ENCODE data around the gene RAMACL.

The RAMACL gene

DNA sequence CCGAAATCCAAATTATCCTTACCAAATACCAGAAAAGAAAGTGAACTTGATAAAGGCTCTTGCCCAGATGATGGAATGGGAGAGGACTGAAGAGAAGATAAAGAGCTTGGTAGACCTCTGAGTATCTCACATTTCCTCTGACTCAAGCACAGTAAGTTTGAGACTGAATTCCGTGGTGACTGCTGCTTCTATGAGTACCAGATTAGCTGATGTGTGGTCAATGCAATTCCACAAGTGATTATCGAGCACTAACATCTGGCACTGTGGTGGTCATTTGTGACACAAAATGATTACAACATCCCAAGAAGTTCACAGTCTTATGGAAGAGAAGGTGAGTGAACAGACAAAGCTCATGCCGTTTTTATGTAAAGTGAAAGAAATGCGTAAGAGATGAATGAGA is 43.1 kb upstream of the RAMACL start:
- ChIA-PET CTCF (interaction anchor here (0.5 kb wide), 1 partner anchor 156 kb away, joined by 3 read pairs; no protein-coding TSS in a partner anchor), POLR2A (no interaction called here)
- no peak overlapping the region for H3K27ac ChIP-seq (ENCODE audit: extremely low read depth, low read depth, low read length)
- TF ChIP-seq TRIM28 (IDR thresholded peaks at IDR 0.05; ENCODE audit: borderline replicate concordance, low read length) (no peak), ZNF610 (tag by site-specific recombination; IDR thresholded peaks at IDR 0.05; ENCODE audit: borderline replicate concordance) (no peak), FEZF1 (tag by site-specific recombination; IDR thresholded peaks at IDR 0.05) (no peak), ZNF626 (tag by site-specific recombination; IDR thresholded peaks at IDR 0.05) (no peak), ZNF175 (tag by site-specific recombination; IDR thresholded peaks at IDR 0.05) (no peak)
- peaks cover 2% of the 10 kb centered on the region for H3K4me1 ChIP-seq (ENCODE audit: control insufficient read depth, insufficient read depth, low read length)
- no peak overlapping the region for H3K4me3 ChIP-seq (ENCODE audit: low read depth, low read length)
- H3K36me3 ChIP-seq (ENCODE audit: control insufficient read depth in 2 of 2, insufficient read depth in 1 of 2, low read length in 2 of 2), result no peaks in the 10 kb centered on the region
- no peaks in the 10 kb centered on the region for H3K9me3 ChIP-seq (ENCODE audit: control insufficient read depth, insufficient read depth, low read depth, low read length)

DNA sequence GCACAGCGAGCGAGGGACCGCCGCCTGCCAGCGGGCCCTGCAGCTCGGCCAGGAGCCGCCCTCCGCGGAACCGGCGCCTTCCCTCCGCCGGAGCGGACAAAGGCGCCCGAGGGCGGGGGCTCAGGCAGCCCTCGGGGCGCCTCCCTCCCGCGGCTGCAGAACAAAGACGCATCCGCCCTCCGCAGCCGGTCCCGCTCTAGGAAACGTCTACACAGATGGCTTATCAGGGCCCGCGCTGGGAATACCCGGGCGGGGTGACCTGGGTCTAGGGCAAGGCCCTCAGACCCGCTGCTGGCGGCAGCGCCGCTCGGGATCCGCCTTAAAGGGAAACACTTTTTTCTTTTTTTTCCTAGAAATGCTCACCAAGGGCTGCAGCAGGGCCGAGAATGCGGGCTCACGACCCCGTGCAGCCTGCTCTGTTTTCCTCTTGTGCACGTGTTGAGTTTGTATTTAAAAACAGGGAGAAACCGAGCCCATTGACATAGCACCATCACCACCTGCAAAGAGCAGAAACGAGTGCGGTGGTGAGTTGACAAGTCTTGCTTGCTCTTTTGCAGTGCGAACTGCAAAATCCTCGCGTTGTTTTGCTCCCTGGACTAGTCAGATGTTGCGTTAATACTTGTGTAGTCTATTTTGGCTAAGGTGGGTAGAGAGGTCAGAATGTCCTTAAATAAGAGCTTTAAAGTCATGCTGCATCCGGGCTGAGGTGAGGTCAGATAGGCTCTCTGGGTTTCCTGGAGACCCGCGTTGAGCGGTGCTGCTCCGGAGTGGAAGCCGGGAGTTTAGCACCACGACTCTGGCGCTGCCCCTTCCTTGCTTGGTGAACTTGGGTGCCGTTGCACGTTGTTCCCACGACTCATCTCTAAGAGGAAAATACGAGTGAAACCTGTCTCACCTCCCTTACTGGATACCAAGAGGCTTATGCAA is 41.7 kb upstream of the RAMACL start:
- H3K36me3 ChIP-seq (ENCODE audit: control insufficient read depth in 2 of 2, insufficient read depth in 1 of 2, low read length in 2 of 2), result no peaks in the 10 kb centered on the region
- H3K27ac ChIP-seq (ENCODE audit: extremely low read depth, low read depth, low read length), result peak overlapping the region; percentile 65; the same call in 1 of the 2 replicates
- peak overlapping the region; percentile 47 for H3K4me3 ChIP-seq (ENCODE audit: low read depth, low read length)
- no peaks in the 10 kb centered on the region for H3K9me3 ChIP-seq (ENCODE audit: control insufficient read depth, insufficient read depth, low read depth, low read length)
- POLR2A ChIA-PET, result interaction anchor here (0.6 to 2.8 kb wide), 32 partner anchors 10 to 475 kb away, joined by 3 to 14 read pairs (median 4); partner anchors contain the start of genes CEP43 and RAMACL
- CTCF ChIA-PET, result interaction anchor here (0.6 to 0.8 kb wide), 2 partner anchors 73 to 228 kb away, joined by 3 read pairs; no protein-coding TSS in a partner anchor
- peaks cover 2% of the 10 kb centered on the region for H3K4me1 ChIP-seq (ENCODE audit: control insufficient read depth, insufficient read depth, low read length)
- TF ChIP-seq, protein P1, sequence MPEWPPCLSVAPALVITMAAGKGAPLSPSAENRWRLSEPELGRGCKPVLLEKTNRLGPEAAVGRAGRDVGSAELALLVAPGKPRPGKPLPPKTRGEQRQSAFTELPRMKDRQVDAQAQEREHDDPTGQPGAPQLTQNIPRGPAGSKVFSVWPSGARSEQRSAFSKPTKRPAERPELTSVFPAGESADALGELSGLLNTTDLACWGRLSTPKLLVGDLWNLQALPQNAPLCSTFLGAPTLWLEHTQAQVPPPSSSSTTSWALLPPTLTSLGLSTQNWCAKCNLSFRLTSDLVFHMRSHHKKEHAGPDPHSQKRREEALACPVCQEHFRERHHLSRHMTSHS (tag by site-specific recombination; IDR thresholded peaks at IDR 0.05), result no peak
- TF ChIP-seq, protein P2, sequence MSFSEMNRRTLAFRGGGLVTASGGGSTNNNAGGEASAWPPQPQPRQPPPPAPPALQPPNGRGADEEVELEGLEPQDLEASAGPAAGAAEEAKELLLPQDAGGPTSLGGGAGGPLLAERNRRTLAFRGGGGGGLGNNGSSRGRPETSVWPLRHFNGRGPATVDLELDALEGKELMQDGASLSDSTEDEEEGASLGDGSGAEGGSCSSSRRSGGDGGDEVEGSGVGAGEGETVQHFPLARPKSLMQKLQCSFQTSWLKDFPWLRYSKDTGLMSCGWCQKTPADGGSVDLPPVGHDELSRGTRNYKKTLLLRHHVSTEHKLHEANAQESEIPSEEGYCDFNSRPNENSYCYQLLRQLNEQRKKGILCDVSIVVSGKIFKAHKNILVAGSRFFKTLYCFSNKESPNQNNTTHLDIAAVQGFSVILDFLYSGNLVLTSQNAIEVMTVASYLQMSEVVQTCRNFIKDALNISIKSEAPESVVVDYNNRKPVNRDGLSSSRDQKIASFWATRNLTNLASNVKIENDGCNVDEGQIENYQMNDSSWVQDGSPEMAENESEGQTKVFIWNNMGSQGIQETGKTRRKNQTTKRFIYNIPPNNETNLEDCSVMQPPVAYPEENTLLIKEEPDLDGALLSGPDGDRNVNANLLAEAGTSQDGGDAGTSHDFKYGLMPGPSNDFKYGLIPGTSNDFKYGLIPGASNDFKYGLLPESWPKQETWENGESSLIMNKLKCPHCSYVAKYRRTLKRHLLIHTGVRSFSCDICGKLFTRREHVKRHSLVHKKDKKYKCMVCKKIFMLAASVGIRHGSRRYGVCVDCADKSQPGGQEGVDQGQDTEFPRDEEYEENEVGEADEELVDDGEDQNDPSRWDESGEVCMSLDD (tag by site-specific recombination; IDR thresholded peaks at IDR 0.05), result no peak
- TF ChIP-seq ZNF626 (tag by site-specific recombination; IDR thresholded peaks at IDR 0.05) (no peak), GFI1B (tag by site-specific recombination; IDR thresholded peaks at IDR 0.05) (no peak), HOXD13 (CRISPR knock-in tag; IDR thresholded peaks at IDR 0.05; ENCODE audit: borderline replicate concordance) (no peak), ZNF596 (tag by site-specific recombination; IDR thresholded peaks at IDR 0.05) (peak; percentile 46; the same call in 1 of the 2 replicates), ZEB2 (tag by site-specific recombination; IDR thresholded peaks at IDR 0.05) (no peak), ZNF670 (tag by site-specific recombination; IDR thresholded peaks at IDR 0.05; ENCODE audit: low read depth) (no peak), ZNF248 (tag by site-specific recombination; IDR thresholded peaks at IDR 0.05) (no peak)
- TF ChIP-seq, protein P3, sequence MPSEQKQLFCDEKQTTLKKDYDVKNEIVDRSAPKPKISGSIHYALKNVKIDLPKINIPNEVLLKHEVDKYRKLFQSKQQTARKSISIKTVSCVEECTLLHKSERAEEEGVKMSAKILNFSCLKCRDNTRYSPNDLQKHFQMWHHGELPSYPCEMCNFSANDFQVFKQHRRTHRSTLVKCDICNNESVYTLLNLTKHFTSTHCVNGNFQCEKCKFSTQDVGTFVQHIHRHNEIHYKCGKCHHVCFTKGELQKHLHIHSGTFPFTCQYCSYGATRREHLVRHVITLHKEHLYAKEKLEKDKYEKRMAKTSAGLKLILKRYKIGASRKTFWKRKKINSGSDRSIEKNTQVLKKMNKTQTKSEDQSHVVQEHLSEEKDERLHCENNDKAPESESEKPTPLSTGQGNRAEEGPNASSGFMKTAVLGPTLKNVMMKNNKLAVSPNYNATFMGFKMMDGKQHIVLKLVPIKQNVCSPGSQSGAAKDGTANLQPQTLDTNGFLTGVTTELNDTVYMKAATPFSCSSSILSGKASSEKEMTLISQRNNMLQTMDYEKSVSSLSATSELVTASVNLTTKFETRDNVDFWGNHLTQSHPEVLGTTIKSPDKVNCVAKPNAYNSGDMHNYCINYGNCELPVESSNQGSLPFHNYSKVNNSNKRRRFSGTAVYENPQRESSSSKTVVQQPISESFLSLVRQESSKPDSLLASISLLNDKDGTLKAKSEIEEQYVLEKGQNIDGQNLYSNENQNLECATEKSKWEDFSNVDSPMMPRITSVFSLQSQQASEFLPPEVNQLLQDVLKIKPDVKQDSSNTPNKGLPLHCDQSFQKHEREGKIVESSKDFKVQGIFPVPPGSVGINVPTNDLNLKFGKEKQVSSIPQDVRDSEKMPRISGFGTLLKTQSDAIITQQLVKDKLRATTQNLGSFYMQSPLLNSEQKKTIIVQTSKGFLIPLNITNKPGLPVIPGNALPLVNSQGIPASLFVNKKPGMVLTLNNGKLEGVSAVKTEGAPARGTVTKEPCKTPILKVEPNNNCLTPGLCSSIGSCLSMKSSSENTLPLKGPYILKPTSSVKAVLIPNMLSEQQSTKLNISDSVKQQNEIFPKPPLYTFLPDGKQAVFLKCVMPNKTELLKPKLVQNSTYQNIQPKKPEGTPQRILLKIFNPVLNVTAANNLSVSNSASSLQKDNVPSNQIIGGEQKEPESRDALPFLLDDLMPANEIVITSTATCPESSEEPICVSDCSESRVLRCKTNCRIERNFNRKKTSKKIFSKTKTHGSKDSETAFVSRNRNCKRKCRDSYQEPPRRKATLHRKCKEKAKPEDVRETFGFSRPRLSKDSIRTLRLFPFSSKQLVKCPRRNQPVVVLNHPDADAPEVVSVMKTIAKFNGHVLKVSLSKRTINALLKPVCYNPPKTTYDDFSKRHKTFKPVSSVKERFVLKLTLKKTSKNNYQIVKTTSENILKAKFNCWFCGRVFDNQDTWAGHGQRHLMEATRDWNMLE (tag by site-specific recombination; conservative IDR thresholded peaks at IDR 0.05; ENCODE audit: low read depth), result no peak
- TF ChIP-seq, protein P4, sequence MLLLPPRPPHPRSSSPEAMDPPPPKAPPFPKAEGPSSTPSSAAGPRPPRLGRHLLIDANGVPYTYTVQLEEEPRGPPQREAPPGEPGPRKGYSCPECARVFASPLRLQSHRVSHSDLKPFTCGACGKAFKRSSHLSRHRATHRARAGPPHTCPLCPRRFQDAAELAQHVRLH (tag by site-specific recombination; IDR thresholded peaks at IDR 0.05), result no peak
- TF ChIP-seq, protein P5, sequence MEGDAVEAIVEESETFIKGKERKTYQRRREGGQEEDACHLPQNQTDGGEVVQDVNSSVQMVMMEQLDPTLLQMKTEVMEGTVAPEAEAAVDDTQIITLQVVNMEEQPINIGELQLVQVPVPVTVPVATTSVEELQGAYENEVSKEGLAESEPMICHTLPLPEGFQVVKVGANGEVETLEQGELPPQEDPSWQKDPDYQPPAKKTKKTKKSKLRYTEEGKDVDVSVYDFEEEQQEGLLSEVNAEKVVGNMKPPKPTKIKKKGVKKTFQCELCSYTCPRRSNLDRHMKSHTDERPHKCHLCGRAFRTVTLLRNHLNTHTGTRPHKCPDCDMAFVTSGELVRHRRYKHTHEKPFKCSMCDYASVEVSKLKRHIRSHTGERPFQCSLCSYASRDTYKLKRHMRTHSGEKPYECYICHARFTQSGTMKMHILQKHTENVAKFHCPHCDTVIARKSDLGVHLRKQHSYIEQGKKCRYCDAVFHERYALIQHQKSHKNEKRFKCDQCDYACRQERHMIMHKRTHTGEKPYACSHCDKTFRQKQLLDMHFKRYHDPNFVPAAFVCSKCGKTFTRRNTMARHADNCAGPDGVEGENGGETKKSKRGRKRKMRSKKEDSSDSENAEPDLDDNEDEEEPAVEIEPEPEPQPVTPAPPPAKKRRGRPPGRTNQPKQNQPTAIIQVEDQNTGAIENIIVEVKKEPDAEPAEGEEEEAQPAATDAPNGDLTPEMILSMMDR (tag by site-specific recombination; IDR thresholded peaks at IDR 0.05), result no peak
- TF ChIP-seq, protein P6, sequence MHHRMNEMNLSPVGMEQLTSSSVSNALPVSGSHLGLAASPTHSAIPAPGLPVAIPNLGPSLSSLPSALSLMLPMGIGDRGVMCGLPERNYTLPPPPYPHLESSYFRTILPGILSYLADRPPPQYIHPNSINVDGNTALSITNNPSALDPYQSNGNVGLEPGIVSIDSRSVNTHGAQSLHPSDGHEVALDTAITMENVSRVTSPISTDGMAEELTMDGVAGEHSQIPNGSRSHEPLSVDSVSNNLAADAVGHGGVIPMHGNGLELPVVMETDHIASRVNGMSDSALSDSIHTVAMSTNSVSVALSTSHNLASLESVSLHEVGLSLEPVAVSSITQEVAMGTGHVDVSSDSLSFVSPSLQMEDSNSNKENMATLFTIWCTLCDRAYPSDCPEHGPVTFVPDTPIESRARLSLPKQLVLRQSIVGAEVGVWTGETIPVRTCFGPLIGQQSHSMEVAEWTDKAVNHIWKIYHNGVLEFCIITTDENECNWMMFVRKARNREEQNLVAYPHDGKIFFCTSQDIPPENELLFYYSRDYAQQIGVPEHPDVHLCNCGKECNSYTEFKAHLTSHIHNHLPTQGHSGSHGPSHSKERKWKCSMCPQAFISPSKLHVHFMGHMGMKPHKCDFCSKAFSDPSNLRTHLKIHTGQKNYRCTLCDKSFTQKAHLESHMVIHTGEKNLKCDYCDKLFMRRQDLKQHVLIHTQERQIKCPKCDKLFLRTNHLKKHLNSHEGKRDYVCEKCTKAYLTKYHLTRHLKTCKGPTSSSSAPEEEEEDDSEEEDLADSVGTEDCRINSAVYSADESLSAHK (tag by site-specific recombination; IDR thresholded peaks at IDR 0.05), result no peak
